AML-193 (cell line): ENCODE measurements around the gene TBCK.
"Not testable (repeated sequence)": the region's sequence is repeated elsewhere in the genome, so short reads cannot be mapped to it uniquely, and the experiment has no call there.

Experiments
- DNase-seq, 2 experiments: peaks; one replicate each; lab custom pipeline; 2025; lab: John Stamatoyannopoulos, UW

The TBCK gene

DNA sequence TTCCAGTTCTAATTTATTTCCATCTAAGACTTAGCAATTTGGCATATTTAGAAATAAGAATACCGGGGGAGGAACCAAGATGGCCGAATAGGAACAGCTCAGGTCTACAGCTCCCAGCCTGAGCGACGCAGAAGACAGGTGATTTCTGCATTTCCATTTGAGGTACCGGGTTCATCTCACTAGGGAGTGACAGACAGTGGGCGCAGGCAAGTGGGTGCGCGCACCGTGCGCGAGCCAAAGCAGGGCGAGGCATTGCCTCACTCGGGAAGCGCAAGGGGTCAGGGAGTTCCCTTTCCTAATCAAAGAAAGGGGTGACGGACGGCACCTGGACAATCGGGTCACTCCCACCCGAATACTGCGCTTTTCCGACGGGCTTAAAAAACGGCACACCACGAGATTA lies 102.7 kb downstream of the TBCK start:
- DNase-seq, result not testable (repeated sequence)

DNA sequence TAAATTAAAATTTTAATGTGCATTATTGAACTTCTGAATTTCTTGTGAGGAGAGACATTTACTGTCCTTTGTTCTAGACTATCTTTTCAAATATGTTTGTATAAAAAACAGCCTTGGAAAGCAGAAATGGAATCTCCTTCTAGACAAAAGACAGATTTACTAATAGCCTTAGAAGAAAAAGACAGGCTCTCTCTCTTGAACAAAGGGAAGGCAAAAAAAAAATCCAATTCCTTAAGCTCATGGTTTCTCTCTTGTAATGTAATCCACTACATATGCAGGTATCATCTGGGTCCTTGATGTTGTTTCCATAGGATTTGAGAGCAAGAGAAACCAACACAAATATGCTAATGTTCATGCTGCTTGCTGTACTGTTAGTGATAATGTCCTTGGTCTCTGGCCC lies 106.0 kb downstream of the TBCK start:
- DNase-seq, result no peak

DNA sequence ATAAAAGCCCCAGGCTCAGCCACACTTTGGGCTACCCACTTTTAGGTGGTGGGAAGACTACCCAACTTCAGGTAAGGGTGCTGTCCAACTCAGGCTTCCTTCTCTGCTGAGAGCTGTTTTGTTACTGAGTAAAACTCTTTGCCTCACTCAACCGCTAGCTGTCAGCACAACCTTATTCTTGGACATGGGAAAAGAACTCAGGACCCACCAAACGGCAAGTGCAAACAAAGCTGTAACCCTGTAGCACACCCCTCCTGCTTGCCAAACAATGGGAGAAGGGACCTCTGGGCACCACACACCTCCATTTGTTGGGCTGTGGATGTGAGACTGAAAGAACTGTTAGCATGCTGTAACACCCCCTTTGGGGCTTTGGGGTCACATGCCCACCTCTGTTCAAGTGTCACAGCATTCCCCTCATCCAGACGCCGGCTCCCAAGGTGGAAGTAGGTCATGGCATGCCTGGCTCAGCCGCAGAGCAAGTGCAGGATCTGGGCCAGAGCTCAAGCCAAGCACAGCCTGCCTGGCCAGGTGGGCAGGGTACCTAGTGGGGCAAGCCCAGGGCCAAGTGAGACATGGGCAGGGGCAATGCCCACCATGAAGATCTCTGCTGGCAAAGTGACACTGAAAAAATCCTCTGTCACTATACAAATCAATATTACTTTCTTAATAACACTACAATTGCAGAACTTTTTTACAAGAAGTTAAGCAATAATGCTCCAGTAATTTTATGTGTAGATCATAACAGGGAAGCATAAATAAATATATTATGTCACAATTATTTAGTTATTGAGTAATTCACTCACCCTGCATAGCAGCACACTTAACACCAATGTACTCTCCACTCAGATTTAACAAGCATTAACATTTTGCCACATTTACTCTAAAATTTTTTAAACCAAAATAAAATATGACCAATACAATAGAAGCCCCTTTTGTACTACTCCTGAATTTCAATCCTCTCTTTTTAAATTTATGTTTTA lies 107.2 kb downstream of the TBCK start:
- peak in 1 of 2 experiments; percentile 9 for DNase-seq

DNA sequence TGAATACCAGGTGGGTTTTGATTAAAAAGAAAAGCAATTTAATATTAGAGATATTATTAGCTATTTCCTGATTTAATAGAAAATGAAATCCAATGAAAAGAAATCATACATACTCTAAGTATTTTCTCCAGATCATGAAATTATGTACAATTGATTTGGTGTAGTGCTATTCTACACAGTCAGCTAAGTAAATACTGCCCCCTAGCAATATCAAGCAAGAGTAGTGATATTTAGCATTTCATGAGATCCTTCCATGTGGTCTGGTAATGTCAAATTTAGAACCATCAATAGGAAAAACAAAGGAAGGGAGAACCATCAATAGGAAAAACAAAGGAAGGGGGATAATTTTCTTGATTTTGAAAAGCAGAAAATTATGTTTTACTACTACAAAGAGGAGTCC lies 114.6 kb downstream of the TBCK start:
- DNase-seq, result peak; percentile 7 to 19

DNA sequence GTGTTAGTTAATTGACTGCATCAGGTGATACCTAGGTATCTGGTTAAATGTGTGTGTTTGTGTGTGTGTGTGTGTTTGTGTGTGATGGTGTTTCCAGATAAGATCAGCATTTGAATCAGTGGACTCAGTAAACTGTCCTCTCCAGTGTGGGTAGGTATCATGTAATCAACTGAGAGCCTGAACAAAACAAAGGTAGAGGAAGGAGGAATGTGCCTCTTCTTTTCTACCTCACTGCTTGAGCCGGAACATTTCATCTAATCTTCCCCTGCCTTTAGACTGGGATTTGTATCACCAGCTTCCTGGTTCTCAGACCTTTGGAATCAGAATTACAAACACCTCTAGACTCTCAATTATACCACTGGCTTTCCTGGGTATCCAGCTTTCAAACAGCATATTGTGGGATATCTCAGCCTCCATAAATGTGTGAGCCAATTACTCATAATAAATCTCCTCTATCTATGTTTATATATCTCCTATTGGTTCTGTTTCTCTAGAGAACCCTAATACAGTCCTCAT lies 120.5 kb downstream of the TBCK start:
- no peak for DNase-seq

DNA sequence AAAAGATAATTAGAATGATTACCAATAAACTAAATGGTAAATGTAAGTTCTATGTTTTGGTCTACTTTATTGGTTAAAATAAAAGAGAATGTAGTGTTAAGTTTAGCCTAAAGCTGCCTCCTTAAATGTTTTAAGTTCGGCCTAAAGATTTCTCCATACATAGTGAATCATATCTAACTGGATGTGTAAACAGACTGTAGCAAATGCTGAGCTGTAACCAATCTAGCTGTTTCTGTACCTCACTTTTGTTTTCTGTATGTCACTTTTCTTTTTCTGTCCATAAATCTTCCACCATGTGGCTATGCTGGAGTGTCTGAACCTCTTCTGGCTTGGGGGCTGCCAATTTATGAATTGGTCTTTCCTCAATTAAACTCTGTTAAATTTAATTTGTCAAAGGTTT lies 121.2 kb downstream of the TBCK start:
- no peak for DNase-seq

DNA sequence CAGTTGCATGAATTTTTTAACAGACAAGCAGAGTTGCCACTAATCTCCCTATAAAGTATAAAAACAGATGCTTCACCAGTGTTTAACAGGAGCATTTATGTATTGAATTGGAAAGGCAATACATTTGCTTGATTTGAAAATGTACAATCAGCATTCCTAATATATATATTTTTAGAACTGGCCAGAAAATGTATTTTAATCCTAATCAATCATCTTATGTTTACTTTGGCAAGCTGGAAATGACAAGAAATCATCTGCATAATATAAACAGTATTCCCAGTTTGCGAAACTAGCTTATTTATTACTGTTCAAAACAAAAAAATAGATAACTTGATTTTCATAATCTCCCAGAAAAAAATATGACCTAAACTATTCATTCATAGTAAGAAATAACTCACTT lies 123.9 kb downstream of the TBCK start:
- no peak for DNase-seq

DNA sequence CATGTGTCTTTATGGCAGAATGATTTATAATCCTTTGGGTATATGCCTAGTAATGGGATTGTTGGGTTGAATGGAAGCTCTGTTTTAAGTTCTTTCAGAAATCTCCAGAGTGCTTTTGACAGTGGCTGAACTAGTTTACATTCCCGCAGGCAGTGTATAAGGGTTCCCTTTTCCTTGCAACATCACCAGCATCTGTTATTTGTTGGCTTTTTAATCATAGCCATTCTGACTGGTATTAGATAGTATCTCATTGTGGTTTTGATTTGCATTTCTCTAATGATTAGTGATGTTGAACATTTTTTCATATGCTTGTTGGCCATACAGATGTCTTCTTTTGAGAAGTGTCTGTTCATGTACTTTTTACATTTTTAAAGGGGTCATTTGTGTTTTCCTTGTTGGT lies 129.8 kb downstream of the TBCK start:
- DNase-seq, result no peak

DNA sequence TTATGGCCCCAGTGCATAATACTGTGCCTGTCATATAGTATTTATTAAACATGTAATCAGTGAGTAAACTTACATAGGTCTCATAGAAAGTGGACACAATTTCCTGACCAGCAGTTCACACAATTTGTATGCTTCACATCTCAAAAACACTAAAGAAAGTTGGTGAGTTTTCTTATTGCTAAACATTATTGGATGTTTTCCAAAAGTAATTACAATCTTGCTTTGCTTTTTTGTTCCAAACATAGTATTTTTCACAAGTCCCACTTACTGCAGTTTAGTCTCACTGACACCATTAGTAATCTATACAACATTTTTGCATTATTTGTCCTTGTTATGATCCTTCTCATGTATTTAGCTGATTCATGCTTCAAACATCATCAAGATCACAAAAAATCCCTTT lies 132.5 kb downstream of the TBCK start:
- no peak for DNase-seq

DNA sequence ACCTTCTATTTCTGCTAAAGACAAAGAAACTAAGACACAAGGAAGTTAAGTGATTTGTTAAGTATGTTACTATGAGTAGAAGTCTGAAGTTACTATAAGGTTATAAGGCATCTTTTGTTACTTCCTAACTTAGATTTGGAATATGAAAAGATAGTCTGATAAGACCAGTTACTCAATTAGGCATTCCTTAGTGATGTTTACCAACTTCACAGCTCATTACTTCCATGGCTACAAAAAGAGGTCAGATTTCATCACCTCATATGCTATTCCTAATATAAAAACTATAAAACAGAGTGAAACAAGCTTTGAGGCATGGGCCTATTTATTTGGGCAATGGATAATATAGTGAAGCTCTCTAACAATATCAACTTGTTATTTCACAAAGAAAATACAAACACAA lies 143.1 kb downstream of the TBCK start:
- no peak for DNase-seq

DNA sequence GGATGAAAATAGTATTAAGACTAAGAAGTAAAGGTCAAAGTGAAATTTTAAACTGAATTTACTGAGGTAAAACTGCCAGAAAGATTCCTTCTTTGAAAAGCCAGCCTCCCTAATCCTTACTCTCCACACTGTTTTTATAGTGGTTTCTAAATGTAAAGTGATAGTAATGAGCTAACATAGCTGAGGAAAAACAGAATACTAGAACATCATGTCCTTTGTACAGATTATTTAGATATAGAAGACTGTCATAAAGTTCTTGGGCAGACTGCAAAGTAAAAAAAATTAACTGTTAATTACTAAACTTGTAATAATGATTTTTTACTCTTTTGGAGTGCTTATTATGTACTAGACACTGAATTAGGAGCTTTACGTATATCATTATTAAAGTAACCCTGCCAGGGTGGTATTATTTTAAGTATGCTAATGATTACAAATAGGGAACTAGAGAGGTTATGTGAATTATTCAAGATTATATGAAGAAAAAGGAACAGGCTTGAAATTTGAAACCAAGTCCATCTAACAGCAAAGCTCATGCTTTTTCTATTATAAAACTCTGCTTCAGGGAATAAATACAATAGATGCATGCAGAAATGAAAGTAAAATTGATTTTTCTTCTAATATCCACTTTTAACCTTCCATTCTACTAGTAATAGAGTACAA lies 150.5 kb downstream of the TBCK start:
- DNase-seq, result no peak

DNA sequence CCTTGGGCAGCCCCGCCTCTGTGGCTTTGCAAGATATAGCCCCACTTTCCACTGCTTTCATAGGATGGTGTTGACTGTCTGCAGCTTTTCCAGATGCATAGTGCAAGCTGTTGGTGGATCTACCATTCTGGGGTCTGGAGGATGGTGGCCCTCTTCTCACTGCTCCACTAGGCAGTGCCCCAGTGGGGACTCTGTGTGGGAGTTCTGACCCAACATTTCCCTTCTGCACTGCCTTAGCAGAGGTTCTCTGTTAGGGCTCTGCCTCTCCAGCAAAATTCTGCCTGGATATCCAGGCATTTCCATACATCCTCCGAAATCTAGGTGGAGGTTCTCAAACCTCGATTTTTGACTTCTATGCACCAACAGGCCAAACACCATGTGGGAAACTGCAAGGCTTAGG lies 153.7 kb downstream of the TBCK start:
- DNase-seq, result no peak

DNA sequence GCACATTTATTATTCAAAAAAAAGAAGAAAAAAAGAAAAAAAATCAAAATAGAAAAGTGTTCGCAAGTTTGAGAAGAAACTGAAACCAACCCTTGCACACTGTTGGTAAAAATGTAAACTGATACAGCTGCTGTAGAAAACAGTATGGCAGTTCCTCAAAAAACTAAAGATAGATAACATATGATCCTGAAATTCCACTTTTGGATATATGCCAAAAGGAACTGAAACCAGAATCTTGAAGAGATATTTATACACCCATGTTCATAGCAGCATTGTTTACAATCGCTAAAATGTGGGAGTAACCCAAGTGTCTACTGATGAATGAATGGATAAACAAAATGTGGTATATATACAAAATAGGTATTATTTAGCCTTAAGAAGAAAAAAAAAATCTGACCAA lies 155.4 kb downstream of the TBCK start:
- DNase-seq, result no peak

DNA sequence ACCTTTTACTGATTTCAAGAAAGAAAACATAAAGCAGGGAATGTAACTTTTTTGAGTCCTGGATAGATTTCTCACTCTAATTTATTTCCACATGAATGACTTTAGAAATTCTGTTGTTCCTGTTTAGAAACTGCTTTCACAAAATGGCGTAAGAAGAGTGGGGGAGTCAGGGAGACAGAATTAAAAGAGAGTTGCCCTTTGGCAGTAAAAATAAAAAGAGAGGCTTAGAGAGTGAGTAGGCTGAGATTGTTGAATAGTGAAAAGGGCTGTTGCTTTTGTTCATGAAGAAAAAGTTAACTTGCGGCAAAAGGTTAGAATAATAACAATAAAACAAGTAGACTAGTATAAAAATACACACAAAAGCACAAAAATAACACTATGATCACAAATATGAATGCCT lies 166.1 kb downstream of the TBCK start:
- DNase-seq, result no peak

DNA sequence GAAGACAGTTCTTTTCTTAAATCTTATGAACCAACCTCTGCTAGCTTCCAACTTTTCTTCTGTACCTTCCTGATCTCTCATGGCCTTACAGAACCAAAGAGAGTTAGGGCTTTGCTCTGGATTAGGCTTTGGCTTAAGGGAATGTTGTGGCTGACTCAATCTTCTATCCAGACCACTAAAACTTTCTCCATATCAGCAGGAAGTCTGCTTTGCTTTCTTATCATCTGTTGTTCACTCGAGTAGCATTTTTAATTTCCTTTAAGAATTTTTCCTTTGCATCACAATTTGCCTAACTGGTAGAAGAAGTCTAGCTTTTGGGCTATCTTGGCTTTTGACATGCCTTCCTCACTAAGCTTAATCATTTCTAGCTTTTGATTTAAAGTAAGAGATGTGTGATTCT lies 167.0 kb downstream of the TBCK start:
- no peak for DNase-seq

DNA sequence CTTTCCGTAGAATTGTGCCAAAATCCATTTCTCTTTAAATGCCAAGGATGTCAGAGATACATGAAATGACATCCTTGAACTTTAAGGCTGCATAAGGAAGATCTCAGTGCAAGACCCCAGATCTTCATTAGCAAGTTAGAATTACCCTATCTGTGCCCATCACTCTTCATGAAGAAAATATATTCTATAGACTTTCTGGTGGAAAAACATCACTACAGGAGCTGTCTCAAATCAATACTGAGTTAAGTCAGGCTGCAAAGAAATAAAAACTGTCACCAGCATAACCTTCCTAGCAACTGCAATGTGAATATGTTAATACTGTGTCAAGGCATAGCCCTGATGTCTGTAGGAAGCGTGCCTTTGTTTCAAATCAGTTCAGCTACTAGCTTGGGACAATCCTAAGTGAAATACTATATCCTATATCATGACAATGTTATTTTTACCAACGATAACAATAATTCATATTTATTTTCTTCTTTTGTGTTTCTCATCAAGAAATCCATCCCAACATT lies 173.3 kb downstream of the TBCK start:
- no peak for DNase-seq

DNA sequence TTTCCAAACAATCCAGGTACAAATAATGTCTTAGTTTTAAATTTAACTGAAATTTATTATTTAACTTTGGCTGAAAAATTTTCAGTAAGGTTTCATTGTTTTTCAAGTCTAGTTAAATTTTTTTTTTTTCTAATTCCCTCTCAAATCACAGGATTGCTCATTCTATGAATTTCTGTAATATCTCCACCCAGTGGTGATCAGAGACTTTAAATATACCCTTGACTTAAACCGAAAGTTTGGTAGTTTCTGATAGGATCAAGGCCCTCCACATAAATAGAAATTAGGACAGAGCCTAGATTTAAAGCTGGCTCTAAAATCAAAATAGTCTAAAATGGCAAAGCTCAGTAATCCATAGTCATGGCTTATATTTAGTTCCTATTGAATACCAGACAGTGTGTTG lies 175.4 kb downstream of the TBCK start:
- DNase-seq, result no peak

DNA sequence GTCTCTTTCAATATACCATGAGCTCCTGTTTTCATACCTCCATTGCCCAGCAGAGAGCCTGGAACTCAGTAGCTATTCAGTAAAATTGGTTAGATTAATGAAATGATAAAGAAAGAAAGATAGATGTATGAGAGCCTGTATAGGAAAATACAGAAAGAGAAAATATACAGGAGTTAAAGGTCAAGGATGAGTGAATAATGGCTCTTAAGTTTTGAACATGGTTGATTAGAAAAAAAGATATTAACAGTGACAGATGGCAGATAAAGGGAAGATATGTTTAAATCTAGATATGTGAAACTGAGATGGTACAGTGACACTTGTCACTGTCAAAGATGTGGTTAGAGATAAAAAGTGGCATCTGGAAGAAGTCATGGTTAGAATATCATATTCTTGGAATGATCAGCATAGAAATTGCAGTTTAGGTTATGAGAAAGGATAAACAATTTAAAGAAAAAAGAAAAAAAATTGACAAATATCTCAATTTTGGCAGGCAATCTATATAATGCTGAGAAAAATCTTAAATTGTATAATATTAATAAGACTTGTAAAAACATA lies 179.2 kb downstream of the TBCK start:
- DNase-seq, result no peak

DNA sequence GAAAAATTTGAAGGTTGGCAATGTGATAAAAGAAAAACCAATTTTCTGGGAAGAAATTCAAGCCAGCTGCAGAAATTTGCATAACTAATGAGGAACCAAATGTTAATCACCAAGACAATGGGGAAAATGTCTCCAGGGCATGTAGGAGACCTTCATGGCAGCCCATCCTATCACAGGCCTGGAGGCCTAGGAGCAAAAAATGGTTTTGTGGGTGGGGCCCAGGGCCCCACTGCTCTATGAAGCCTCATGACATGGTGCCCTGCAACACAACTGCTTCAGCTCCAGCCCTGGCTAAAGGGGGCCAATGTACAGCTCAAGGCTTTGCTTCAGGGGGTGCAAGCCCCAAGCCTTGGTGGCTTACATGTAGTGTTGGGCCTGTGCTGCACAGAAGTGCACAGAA lies 184.0 kb downstream of the TBCK start:
- DNase-seq, result no peak

DNA sequence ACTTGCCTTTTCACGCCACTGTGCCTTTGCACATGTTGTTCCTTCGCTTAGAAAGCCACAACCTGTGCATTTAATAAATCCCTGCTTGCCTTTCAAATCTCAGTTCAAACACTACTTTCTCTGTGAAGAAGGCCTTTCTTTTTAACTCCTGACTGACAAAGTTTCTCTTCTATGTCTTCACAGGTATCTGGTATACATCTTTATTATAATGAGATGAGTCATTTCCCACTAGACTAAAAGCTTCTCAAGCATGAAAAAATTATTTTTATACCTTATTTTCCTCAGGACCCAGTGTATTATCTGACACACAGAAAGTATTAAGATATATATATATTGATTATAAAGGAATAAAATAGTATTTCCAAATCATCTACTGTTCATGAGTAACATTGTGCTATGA lies 189.9 kb downstream of the TBCK start:
- no peak for DNase-seq

DNA sequence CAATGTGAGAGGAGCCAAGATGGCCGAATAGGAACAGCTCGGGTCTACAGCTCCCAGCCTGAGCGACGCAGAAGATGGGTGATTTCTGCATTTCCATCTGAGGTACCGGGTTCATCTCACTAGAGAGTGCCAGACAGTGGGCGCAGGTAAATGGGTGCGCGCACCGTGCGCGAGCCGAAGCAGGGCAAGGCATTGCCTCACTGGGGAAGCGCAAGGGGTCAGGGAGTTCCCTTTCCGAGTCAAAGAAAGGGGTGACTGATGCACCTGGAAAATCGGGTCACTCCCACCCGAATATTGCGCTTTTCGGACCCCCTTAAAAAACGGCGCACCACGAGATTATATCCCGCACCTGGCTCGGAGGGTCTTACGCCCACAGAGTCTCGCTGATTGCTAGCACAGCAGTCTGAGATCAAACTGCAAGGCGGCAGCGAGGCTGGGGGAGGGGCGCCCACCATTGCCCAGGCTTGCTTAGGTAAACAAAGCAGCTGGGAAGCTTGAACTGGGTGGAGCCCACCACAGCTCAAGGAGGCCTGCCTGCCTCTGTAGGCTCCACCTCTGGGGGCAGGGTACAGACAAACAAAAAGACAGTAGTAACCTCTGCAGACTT lies 196.0 kb downstream of the TBCK start:
- not testable (repeated sequence) for DNase-seq

DNA sequence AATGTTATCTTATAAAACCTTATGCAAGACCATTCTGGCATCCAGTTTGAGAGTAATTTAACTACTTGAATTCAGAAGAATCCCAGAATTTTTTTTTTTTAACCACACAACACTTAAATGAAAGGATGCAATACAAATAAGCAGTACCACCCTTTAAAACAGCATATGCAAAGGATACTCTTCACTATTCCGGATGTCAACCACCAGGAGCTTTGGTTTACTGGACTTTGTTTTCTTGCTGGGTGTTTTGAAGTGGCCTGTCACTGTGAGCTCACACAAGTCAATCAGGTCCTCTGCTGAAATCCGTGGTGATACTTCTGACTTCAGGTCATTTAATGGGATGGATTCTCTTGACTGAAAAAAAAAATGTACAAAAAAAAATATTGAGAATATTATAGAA lies 200.0 kb downstream of the TBCK start:
- no peak for DNase-seq
